ENCODE measurements around the gene IMPACT.
A peak's percentile ranks its signal among the peaks of the same experiment; 100 is the strongest.

IMPACT gene, protein sequence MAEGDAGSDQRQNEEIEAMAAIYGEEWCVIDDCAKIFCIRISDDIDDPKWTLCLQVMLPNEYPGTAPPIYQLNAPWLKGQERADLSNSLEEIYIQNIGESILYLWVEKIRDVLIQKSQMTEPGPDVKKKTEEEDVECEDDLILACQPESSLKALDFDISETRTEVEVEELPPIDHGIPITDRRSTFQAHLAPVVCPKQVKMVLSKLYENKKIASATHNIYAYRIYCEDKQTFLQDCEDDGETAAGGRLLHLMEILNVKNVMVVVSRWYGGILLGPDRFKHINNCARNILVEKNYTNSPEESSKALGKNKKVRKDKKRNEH

DNA sequence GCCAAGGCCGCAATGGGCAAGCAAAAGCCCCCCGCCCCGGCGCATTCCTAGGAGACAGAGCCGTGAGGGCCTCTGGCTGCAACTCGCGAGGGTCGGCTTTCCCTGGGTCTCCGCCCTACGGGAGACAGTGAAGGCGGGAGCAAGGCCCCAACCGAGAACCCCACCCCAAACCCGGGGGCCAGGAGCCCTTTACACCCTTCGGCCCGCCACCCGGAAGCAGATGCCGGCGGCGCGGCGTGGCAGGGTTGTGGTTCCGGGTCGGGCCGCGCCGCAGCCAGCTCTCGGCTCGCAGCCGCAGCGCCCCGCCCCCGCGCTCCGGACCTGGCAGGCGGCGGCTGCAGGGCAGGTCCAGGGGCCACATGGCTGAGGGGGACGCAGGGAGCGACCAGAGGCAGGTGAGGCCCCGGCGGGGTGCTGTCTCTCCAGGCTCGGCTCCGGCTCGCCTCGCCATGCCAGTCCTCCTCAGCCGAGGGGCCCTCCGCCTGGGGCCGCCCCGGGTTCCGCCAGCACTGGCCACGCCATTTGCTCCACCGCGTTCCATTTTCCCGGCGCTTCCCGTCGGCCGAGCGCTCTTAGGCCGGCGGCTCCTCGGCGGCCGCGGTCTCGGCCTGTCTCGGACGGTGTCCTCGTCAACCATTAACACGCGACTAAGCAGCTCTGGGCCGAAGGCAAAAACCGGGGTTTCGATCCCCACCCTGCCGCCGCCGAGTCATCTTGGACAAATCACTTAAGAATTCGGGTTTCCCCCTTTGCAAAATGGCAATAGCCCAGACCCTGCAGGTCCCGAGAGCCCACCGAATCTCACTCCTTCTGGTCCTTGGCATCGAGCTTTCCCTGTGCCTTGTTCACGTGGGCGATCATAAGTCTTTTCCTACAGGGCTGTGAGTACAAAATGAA, at the start of gene IMPACT:
Gene IMPACT (plus strand): TSS at position 273 of the 897 bp plus-strand sequence. CDS start 87 bp downstream, at position 360.
- peak; percentile 44 for DNase-seq

- no peak for DNase-seq
Observed at GRCh38 chr18:24378598-24378997, 47.9 kb upstream of the IMPACT start.

DNA sequence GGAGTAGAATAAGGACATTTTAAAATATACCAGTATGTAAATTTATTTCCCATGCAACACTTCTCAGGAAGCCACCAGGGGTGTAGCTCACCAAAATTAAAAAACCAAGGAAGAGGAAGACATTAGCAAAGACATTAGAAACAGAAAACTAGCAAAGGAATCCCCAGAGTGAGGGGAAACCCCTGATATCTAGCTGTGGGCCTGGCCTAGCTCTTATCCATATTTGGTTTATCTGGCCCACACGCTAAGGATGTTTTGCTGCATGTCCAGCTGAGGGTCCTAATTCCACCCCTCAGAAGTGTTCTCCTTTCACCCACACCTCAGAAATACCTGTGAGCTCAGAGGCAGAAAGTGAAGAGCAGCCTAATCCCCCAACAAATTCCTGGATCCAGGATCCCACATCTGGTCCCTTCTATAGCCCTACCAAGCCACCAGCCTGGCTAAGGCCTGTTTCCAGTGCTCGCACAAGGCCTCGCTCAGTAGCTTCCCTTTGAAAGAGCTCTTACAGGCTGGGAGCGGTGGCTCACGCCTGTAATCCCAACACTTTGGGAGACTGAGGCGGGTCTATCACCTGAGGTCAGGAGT, 46.2 kb upstream of the IMPACT start:
- DNase-seq: no peak

GRCh38 chr18:24381126-24381525, 45.3 kb upstream of the IMPACT start:
- no peak for DNase-seq

GRCh38 chr18:24386681-24387080, 39.8 kb upstream of the IMPACT start:
- DNase-seq: no peak

DNA sequence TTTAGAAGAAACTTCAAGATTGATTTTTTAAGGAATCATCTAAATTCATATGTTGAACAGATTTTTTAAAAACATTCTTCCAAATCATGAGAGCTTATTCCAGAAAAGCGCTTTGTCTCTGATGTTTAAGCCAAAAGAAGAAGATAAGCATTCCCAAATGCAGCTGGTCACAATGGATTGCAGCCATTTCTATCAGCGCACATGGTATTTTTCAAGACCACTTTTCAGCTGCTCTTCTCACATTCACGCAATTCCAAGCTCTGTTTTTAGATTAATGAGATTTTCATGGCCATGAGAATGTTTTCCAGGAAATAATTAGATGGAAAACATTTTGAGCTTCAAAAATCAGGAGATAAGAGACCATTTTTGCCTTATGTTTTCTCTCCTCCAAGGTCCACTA, 37.5 kb upstream of the IMPACT start:
- DNase-seq: no peak

DNA sequence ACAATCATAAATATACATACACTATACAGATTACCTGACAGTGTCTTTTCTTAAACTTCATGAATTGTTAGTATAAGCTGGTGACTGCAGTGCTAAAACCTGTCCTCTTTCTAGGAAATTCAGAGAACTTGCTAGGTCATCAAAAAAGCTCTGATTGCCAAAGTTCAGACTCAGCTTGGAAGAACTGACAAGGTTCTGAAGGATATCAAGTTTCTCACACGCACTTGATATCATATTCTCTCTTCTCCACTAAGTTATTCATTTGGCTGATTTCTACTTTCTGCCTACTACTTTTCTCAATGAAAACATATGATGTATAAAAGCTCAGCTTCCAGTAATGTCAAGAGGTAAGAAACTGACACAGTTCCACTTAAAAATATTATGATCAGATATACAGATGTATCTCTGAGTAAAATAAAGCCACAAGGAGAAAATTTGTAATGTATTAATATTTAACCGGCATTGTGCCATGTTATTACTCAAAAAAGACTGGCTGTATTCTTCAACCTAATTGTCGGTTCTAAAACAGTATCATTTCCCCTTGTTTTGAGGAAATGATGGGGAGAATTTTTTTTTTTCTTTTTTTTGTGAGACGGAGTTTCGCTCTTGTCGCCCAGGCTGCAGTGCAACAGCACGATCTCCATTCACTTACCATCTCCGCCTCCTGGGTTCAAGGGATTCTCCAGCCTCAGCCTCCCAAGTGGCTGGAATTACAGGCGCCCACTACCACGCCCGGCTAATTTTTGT, 31.2 kb upstream of the IMPACT start:
- no peak for DNase-seq

- no peak for DNase-seq
Observed at GRCh38 chr18:24396082-24396633, 30.3 kb upstream of the IMPACT start.

DNA sequence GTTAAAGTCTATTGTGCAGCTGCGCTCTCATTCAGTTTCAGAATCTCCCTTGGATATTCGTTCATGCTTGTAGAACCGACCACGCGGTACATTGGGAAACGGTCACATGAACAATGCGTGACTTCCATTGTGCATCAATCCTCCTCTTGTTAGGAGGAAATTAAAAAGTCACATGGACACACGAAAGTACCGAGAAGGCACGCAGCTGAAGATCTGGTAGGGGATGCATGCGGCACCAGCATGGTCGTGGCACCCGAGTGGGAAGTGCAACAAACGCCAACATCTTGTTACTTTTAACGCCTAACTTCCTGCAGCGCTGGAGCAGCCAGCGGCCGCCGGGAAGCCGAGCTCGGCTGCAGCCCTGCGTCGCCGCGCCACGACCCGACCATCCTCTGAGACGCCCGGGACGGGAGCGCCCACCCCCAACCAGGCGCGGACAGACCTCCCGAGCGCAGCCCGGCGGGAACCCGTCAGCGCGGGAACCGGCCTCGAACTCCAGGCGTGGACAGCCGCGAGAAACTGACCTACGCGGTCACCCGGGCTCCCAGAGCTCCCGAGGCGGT, 29.3 kb upstream of the IMPACT start:
- peak; percentile 49 for DNase-seq

GRCh38 chr18:24397694-24398368, 28.6 kb upstream of the IMPACT start, which contains the start of gene OSBPL1A:
TSS of gene OSBPL1A (minus strand) at chr18:24397824. CDS start at chr18:24377533, 20,291 bp downstream.
- DNase-seq: peak; percentile 65

GRCh38 chr18:24398540-24398939, 27.9 kb upstream of the IMPACT start:
- DNase-seq: no peak

DNA sequence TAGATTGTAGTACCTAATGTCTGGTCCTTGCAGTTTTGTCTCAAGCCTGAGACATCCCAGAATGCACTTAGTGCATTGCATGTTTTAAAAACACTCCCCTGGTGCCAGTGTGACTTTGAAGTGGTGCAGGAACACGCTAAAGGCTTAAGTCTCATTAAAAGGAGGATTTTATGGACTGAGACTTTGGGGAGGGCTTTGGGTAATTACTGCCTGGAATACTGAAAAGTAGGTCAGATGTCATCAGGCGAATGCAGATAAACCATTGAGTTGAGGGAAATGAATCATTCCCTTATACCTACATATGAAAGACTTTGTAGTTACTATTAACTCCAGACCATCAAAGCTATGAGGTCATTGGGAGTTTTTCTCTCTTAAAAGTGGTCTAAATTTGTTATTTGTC, 25.9 kb upstream of the IMPACT start:
- no peak for DNase-seq

GRCh38 chr18:24402209-24402785, 24.2 kb upstream of the IMPACT start:
- no peak for DNase-seq

- DNase-seq: no peak
Observed at GRCh38 chr18:24403076-24403475, 23.4 kb upstream of the IMPACT start.

DNA sequence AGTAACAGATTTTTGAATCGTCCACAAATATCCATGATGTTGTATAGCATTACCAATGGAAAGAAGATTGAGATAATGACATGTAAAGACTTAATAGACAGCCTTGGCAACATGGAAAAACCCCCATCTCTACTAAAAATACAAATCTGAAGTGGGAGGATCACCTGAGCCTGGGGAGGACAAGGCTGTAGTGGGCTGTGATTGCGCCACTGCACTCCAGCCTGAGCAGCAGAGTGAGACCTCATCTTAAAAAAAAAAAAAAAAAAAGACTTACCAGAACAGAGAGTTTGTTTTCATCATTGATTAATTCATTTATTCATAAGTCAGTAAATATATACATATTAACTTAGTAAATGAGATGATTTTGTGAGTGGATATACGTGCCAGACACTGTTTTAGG, 21.9 kb upstream of the IMPACT start:
- DNase-seq: no peak

- no peak for DNase-seq
Observed at GRCh38 chr18:24408496-24408895, 18.0 kb upstream of the IMPACT start.

- DNase-seq: no peak
Observed at GRCh38 chr18:24413148-24413547, 13.3 kb upstream of the IMPACT start.

DNA sequence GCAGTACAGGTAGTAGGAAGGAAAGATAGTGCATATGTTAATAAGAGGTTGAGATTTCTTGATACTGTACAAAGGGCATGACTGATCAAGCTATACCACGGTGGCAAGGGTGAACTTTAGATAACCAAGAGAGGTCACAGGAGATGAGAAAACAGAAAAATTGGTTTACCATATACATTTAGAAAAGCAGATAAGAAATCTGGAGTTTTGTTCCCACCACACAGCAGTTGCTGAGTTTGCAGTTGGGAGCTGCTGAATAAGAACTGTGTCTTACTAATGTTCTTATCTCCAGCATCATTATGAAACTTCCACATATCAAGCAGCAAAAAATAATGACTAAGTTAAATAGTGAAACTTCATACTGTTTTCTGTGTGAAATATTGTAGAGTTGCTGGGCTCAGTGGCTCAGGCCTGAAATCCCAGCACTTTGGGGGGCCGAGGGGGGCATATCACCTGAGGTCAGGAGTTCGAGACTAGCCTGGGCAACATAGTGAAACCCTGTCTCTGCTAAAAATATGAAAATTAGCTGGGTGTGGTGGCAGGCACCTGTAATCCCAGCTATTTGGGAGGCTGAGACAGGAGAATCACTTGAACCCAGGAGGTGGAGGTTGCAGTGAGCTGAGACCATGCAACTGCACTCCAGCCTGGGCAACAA, 12.0 kb upstream of the IMPACT start:
- no peak for DNase-seq

- no peak for DNase-seq
Observed at GRCh38 chr18:24417480-24417879, 9.0 kb upstream of the IMPACT start.

DNA sequence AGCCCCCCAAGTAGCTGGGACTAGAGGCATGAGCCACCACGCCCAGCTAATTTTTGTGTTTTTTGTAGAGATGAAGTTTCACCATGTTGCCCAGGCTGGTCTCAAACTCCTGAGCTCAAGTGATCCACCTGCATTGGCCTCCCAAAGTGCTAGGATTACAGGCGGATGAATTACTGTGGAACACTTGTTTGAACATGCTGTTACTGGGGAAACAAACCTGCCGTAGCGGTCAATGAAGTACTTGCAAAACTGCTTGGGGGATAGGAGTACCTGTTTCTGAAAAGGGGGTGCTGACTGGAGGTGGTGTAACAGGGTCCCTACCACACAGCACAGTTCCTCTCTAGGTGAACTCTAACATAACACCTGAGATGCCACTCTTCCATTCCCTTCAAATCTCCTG, 5.9 kb upstream of the IMPACT start:
- no peak for DNase-seq

- no peak for DNase-seq
Observed at GRCh38 chr18:24421831-24422230, 4.6 kb upstream of the IMPACT start.
